DMS53 treated with DMSO at 0.1 percent for 48 hours (cell line): ENCODE results near the gene CCL20.

ENCODE experiments used
- DNase-seq: peaks from one replicate; lab custom pipeline; 2025; ENCODE audit not compliant: unreplicated experiment; lab: John Stamatoyannopoulos, UW

The CCL20 gene

DNA sequence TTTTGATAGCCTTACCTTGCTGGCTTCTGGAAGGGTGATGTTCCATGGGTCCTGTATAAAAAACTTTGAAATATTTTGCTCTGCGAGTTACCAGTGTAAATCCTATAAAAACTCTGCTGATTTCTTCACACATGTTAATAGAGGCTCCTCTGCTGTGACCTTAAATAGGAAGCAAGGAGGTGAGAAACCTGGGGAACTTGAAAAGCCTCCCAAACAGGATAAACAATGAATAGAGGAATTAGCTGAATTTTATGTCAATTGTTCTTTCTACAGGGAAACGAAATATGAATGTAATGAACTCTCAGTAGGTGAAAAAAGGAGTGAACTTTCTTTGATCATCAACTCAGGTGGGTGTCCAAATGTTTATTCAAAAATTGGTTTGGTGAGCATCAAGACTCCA, 10.8 kb upstream of the CCL20 start:
- no peak for DNase-seq

DNA sequence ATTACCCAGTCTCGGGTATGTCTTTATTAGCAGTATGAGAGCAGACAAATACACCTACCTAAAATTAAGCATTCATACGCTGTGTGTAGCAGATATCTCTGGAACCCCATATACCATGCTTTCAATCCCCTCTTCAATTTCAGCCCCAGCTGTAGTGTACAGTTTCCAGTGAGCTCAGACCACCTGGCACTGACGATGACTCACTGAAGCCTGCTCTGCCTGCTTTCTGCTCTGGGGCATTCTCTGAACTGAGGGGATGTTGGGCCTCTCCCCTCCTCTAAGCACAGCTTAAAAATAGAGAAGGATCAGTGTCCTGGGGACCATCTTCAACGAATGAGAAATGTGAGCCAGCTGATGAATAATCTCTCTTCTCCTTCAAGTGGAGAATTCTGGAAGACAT, 8.7 kb upstream of the CCL20 start:
- DNase-seq = no peak

DNA sequence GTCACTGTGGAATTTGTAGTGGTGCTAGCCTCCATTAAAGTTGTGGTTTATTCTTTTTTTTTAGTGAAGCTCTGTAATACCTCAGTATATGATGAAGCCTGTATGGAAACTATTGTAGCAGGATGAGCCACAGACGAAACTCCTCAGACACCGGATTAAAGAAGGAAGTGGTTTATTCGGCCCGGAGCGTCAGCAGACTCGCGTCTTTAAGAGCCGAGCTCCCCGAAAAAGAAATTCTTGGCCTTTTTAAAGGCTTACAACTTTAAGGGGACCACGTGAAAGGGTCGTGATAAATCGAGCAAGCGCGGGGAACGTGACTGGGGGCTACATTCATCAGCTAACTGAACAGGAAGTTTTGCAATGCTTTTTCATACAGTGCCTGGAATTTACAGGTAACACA, 8.1 kb upstream of the CCL20 start:
- DNase-seq = no peak

DNA sequence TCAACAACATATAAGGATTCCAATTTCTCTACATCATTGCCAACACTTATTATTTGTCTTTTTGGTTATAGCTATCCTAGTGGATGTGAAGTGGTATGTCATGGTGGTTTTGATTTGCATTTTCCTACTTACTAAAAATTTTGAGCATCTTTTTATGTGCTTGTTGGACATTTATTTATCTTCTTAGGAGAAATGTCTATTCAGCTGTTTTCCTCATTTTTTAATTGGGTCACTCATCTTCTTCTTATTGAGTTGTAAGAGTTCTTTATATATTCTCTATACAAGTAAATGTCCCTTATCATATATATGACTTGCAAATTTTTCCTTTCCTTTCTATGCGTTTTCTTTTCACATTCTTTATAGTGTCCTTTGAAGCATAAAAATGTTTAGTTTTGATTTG, 4.7 kb upstream of the CCL20 start:
- DNase-seq = no peak

DNA sequence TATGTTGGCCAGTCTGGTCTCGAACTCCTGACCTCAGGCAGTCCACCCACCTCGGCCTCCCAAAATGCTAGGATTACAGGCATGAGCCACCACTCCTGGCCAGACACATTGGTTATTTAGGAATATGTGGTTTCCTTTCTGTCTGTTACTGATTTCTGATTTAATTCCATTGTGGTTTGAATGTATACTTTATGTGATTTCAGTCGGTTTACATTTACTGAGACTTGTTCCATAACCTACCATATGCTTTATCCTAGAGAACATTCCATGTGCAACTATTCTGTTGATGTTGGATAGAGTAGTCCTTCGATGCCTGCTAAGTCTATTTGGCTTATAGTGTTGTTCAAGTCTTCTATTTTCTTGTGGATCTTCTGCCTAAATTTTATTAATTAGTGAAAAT, 1.6 kb upstream of the CCL20 start:
- no peak for DNase-seq

DNA sequence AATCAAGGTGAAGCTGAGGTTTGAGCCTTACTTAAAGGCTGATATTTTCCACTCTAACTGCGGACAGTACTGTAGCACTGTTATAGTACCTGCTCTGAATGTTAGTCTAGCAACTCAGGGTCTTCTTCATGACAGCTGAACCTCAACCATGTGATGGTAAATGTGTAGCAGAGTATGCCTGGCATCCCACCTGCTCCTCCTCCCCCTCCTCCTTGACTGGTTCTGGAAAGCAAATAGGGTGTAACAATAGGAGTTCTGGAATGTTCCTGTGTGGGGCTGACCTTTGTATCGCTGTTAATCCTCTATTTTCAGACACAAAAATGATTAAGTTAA, 447 bp upstream of the CCL20 start:
- DNase-seq = no peak

DNA sequence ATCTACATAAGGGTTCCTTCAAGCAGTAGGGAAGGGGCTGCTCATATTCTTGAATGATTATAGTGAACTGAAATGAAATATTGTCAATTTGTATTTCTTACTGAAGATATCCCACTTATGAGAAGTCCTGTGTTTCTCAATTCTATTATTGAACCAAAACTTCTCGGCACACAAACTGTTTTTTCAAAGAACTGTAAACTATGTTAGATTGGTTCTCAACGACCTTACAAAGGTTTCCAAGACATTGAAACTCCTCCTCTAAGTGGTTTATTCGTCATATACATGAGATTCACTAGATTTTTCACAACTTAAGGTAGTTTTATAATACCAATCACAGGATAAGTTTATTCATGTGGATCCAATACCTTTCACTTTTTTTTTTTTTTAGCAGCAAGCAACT, 1.4 kb downstream of the CCL20 start:
- DNase-seq = no peak

DNA sequence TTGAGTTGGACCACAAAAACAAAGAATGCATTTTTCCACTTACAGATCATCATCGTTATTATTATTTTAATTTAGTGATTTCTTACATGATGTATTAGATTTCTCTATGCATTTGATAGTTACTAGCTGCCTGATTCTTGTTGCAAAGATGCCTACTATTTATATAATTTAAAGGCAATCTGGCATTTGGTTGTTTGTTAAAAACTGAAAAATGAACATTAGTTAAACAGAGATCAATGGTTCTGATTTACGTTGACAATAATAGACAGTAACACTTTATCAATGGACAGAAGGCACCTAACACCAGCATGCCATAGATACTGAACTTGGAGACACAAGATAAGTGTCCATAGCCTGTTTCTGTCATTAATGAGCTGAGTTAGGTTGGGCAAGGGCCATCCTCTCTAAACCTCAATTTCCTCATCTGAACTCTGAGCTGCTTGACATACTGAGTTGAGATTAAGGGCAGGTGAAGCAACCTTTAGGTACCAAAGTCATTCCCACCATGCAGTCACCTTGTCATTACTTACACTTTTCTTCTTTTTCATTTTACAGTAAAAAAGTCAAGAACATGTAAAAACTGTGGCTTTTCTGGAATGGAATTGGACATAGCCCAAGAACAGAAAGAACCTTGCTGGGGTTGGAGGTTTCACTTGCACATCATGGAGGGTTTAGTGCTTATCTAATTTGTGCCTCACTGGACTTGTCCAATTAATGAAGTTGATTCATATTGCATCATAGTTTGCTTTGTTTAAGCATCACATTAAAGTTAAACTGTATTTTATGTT, 3.1 kb downstream of the CCL20 start:
- DNase-seq = no peak

DNA sequence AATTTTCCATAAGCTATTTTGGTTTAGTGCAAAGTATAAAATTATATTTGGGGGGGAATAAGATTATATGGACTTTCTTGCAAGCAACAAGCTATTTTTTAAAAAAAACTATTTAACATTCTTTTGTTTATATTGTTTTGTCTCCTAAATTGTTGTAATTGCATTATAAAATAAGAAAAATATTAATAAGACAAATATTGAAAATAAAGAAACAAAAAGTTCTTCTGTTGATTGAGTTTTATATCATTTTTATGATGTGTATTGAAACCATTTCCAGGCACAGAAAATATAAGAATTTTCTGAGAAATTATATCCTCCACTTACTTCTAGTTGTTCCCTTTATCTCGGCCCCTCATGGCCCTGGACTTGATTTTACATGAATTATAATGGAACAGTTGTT, 3.7 kb downstream of the CCL20 start:
- DNase-seq = no peak

DNA sequence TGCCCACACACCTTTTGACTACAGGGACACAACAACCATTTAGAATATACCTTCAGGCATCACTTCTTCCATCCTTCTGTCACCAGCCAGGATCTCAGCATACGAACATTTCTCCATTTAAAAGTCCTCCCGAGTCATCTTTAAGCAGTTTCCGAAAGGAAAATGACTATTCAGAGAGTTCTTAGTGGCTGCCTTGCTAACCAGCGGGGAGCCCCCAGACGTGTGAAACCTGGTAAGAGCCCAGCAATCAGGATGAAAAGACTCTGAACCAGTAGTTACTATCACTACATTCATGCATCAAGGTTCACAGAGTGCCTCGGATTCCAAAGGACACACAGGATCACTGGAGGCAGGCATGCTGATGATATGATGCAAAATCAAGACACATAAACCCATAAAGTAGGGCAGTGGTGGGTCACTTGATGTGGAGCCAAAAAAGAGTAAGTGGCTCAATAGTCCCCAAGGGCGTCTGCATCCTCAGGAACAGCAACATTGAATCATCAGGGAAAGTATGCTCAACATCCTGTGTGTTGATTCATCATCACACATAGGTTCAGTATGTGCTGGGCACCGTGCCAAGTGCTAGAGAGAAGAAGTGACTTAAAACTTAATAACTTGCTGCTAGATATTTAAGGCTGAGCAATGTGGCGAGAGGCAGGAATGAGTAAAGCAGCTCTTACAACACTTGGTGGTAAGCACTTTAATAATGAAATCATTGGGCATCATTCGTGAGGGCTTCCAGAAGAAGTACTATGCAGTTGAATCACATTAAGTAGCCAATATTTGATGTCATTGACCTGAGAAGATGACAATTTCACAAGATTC, 4.4 kb downstream of the CCL20 start:
- peak; percentile 36 for DNase-seq

DNA sequence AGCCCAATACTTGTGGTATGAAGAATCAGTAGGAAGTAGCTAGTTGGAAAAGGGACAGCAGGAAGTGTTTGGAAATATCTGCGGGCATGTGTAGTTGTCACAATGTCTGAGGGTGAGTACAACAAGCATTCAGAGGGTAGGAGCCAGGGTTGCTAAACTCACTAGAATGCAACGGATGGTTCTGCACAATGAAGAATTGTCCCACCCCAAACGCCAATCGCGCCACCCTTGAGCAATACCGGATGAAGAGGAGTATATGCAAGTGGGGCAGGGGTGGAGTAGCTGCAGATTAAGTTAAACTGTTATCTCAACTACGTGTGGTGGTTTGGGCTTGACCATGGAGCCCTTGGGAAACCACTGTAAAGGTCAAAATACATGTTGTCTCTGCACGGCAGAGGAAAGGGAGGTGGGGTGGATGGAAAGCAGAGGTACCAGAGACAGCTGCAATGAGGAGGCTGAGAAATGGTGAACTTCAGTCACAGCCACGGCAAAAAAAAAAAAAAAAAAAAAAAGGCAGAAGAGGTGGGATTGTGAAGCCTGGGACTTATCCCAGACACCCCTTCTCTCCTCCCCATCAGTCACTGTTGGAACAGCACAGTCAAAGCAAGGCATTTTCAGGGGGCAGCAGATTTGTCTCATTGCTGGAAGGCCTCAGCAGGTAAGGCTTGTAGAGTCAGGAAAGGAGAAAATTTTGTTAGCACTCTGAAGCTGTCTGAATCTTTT, 5.2 kb downstream of the CCL20 start:
- DNase-seq = no peak

DNA sequence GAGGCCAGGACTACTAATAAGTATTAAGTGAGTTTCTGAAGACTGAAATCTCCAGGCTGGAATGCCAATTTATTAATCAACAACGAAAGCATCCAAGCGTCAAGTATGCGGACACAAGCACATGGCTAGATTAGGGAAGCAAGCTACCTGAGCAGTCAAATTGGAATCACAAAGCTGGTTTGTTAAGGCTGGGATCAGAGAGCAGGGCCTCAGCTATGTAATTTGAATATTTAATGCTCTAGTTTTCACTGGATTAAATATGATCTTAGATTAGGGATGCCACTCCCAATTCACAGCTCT, 5.7 kb downstream of the CCL20 start:
- no peak for DNase-seq

DNA sequence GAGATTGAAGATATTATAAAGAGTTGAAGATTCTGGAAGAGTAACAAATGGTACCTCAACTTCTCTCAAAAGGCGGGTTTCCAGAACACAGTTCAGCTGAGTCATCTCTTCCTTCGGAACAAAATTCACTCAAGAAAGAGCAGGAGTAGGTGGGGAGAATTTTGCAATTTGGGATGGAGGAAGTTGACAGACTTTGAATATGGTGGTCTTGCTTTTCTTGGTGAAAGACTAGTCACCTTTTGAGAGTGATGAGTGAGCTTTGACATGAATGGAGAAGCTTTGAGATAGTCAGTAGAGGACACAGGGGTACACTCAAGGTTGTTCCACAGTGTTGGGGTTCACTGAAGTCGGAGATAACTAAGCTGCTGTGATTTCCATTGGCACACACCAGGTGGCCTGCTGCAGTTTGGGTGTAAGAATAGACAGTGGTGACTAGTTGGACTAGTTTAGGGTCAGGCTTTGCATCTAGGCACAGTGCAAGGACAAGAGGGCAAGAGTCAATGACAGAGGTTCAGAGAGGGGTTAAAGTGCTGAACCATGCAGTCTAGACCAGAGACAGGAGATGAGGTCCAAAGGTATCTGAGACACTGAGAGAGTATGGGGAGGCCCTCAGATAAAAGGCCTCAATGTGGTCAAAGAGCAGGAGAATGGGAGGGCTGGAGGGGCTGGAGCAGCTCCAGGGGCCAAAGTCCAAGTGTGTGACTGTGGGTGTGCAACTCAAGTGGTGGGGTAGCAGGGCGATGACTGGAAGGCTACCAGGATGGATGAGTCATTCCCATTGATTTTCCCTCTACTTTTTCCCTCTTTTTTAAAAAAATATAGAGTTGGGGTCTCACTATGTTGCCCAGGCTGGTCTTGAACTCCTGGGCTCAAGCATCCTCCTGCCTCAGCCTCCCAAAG, 7.7 kb downstream of the CCL20 start:
- DNase-seq = peak; percentile 1

DNA sequence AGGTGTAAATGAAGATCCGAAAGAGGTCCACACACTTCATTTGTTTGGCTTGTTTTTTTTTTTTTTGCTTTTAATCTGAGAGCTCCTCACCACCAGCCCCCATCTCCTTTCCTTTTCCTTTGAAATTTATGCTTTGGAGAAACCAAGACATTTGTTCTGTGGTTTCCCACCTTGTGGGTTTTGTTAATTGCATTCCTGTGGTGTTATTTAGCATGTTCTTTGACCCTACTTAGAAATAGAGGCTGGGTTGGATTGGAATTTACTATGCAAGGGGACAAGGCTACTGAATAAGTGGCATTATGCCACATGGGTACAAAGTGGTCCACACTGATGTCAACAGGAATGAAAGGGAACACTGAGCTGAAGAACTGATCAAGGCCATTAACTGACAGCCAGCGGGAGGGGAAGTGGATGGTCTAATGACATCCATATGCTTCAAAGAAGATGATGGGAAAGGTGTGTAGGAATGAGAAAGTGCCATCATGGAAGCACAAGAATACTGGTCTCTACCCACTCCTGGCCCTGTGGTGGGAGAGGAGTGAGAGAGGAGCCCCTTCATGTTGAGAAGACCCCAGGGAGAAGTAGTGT, 8.9 kb downstream of the CCL20 start:
- DNase-seq = no peak

DNA sequence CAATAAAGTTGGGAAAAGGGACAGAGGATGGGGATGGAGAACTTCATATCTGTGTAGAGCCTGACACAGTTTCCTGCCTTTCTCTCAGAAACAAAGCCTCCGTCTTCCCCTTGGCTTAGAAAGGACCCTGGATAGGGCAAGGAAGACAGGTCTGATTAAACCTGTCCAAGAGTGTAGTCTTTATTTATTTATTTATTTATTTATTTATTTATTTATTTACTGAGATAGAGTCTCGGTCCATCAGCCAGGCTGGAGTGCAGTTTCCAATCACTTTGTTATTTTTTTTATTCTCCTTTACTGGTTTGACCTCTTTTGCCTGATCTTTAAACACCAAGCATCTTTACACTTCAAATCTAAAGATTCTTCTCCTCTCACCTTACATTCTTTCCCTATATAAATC, 10.3 kb downstream of the CCL20 start:
- no peak for DNase-seq

DNA sequence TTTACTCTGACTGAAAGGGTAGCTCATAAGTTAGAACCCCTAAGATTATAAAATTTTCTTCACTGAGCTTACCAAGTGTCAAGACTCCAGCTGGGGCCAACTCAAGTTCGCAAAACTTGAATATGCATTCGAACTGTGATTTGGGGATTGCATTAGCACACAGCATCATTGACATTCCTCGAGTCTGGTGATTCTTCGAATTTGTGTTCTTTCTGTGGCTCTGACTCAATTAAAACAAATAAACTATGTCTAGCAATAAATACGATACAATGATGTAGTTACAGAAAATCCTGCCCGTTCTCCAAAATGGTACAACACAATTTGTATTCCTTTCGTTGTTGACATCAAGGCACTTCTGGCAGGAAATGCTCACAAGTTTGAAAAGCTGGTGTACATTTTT, 11.1 kb downstream of the CCL20 start:
- no peak for DNase-seq

DNA sequence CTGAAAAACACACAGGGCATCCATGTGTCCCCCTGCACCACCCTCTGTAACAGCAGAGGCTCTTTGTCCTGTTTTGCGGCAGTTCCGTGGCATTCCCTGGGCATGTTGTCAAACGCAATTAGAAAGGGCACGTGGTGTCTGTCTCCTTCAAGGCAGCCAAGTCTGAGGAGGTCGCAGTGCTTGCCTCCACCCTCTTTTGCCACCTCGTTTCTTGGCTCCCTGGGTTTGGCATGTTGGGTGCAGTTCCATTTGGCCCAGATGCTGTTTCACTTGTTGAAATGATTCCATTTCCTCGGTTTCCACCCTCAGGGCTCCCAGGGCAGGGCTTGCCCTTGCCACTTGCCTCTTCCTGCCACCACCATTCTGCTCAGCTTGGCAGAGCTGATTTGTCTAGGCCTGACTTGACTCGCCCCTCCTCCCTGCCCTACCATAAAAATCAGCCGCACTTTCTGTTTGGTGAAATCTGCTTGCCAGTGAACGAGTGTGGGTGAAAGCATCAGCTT, 12.4 kb downstream of the CCL20 start:
- no peak for DNase-seq

DNA sequence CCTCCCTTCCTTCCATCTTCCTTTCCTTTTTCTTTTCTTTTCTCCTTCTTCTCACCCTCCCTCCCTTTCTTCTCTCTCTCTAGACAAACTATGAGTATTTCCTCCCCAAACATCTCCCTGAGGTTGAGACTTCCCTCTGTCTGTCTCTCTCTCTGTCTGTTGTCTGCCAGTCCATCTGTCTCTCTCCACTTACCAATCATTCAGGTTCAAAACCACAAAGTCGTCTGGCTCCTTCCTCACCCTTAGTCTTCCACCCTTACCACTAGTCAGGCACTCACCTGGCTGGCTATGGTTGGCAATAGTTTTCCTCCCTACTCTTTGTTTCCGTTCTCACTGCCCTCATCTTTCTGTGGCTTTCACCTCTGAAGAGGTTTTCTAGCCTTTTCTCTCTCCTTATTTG, 12.9 kb downstream of the CCL20 start:
- DNase-seq = no peak

DNA sequence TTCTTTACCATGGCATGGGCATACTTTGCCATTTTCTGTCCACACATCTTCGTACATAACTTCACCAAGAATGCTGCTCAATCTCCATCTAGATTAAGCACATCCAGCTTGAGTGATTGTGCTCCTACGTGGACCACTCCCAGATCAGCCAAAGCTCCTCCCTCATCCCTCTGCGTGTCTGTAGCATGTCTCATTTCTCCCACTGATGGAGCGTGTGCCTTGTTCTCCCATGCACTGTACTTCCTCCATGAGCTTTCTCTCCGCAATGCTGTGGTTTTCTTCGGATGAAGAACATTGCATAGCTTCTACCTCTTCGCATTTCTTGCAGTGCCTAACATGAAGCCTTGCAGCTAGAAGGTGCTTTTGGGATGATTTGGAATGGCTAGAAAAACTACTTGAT, 13.5 kb downstream of the CCL20 start:
- DNase-seq = no peak

DNA sequence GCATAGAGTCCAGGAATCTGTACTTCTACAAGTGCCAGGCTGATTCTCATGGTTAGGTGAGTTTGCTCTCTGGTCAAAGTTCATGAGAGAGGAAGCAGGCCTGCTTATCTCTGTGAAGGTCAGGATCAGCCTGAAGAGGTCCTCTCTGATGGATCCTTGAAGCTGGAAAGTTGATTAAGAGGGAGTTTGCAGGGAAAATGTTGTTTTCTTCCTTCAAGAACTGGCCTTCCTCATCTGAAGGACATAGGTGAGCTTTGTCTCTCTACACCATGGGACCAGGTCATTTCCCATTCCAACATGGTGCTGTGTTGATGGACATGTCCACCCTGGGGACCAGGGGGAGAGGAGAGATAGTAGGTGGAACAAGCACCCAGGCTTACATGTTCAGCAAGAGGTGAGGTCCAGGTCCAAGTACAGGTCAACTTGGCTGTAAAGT, 14.9 kb downstream of the CCL20 start:
- no peak for DNase-seq

DNA sequence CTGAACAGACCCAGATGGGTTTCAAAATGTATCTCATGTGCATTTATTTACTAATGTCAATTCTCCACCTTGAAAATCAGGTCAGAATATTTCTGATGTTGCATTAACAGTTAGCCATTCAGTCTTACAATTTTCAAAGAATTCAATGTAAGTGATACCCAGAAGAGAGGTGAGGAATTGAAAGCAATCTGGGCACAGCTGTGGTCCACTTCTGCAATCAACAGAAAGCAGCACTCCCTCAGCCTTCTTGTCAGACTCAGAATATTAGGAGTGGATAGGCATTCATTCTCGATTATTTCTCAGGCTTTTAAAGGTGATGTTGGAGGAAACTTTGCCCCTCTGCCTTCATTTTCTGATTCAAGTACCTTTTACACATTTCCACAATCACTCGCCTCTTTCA, 15.7 kb downstream of the CCL20 start:
- no peak for DNase-seq
